EH (cell line): Measurements from ENCODE around the gene VWA7.
"Not testable (repeated sequence)": the region's sequence is repeated elsewhere in the genome, so short reads cannot be mapped to it uniquely, and the experiment has no call there.

Source experiments
- DNase-seq: peaks from one replicate; pipeline ENCODE4 v3.0.0-alpha.2; 2015; ENCODE audit warnings: low read depth

Gene VWA7

DNA sequence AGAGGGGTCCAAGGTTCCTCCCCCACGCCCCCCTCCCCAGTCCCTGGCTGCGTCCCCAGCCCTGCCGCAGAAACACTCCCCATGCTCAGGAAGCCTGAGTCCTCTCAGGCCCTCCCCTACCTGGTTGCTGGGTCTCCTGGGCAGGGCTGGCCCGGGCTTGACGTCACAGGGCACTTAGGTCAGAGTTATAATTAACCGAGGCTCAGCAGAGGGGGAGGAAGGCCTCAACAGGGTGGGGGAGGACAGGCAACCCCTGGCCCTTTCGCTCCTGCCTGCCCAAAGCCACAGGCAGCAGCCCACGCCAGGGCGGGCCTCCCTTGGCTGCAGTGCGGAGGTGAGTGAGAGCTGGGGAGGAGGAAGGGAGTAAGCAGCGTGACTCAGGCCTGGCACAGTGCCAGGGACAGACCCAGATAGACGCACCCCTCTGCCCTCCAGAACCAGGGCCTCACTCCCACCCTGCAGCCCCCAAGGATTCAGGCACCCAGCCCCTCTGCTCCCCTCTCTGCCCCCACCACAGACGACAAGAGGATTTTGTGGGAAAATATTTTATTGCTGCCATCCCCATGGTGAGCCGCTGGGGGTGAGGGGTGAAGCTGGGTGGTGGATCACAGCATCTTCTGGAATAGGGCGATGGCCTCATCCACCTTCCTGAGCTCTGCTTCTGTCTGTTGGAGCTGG, at the start of gene VWA7:
VWA7 (minus strand) TSS at position 340 of the 678 bp plus-strand sequence. CDS start 549 bp downstream, outside the sequence.
- peak; percentile 67 for DNase-seq

- DNase-seq = peak; percentile 91
Measured at GRCh38 chr6:31826793-31827285, 49.7 kb upstream of the VWA7 start.

- DNase-seq = no peak
Measured at GRCh38 chr6:31825553-31825952, 48.4 kb upstream of the VWA7 start.

DNA sequence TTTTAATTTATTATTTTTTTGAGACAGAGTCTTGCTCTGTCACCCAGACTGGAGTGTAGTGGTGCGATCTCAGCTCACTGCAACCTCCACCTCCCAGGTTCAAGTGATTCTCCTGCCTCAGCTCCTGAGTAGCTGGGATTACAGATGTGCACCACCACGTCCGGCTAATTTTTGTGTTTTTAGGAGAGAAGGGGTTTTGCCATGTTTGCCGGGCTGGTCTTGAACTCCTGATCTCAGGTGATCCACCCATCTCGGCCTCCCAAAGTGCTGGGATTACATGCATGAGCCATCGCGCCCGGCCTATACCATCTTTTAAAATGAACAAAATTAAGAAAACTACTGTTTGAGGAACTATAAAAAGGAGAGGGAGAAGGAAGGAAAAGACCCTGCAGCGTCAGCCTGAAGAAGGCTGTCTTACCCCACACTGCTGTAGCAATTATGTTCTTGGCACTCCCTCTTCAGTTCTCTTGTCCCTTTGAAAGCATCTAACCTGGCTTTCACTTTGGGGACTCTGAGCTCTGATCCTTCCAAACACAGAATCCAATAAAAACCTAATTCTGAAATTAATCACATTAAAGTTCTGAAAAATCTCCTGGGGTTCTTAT, 46.6 kb upstream of the VWA7 start:
- DNase-seq = not testable (repeated sequence)

DNA sequence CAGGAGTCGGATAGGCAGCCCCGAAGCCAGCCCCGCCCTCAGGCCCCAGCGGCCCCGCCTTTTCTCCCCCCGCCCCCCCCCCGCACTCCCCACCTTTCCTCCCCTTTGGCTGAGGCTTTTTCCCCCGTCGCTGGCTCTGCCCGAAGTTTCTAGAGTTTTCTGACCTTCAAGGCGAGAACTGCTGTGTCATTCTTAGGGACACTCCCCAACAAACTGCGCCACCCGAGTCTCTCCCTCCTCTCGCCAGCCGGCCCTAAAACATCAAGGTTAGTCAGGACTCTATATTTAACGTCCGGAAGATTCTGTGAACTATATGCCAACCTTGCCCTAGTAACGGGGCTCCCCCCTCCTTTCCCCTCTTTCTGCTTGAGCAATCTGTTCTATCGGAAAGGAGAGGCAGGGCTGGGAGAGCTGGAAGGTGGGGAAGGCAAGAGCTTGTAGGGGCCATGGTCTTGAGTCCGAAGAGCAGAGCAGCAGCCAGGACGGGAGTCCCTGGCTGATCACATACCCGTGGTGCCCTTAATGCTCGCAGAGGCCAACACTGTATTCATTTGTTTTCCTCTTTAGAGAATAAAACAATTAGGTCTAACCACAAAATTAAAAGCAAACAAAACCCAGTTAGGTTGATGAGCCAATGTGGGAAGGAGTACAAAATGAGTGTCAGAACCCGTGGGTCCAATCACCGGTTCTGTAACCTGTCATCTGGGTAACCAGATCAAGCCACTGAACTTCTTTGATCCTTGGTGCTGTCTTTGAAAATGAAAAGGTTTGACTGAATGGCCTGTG, 45.1 kb upstream of the VWA7 start:
- peak; percentile 92 for DNase-seq

DNA sequence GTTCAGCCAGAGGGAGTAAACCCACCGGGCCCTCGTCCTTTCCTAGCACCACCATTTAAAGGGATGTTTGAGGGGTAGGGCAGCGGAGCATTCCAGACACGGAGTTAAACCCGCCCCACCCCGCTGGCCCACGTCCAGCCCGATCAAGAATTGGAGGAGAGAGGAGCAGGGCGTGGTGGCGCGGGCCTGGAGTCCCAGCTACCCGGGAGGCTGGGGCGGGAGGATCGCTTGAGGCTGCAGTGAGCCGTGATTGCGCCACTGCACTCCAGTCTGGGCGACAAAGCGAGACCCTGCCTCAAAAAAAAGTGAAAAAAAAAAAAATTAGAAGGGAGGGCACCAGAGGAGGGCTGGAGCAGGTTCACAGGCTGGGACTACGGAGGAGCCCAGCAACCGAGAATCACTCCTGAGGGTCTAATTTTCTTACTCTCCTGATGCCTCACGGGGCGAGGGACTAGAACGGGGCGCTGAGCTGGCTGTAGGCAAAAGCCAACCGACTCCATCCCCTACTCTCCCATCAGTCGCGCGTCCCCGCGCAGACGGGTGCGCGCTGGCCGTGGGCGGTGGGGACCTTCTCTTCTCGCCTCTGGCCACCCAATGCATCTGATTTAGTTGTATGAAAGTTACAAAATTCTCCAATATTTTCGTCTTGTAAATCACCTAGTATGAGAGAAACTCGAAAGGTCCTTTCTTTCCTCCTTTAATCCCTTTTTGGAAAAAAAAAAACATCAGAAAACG, 44.3 kb upstream of the VWA7 start:
- DNase-seq = peak; percentile 38

- DNase-seq = not testable (repeated sequence)
Measured at GRCh38 chr6:31820399-31820798, 43.3 kb upstream of the VWA7 start.

GRCh38 chr6:31819871-31820299, 42.8 kb upstream of the VWA7 start:
- DNase-seq = no peak

DNA sequence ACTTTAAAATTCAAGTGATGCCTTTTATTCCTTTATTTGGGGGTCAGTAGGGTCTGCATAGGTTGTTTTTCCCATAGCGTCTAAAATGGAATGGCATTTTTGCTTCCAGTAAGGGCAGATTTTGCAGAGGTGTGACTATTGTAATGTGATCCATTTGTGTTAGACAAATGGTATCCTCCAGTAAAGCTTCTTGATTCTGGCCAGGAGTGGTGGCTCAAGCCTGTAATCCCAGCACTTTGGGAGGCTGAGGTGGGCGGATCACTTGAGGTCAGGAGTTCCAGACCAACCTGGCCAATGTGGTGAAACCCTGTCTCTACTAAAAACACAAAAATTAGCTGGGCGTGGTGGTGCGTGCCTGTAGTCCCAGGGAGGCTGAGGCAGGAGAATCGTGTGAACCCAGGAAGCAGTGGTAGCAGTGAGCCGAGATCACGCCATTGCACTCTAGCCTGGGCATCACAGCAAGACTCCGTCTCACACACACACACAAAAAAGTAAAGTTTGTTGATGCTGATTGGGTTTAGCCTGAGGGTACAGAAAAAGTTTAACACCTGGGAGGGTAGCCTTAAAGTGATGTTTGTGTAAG, 40.9 kb upstream of the VWA7 start:
- not testable (repeated sequence) for DNase-seq

DNA sequence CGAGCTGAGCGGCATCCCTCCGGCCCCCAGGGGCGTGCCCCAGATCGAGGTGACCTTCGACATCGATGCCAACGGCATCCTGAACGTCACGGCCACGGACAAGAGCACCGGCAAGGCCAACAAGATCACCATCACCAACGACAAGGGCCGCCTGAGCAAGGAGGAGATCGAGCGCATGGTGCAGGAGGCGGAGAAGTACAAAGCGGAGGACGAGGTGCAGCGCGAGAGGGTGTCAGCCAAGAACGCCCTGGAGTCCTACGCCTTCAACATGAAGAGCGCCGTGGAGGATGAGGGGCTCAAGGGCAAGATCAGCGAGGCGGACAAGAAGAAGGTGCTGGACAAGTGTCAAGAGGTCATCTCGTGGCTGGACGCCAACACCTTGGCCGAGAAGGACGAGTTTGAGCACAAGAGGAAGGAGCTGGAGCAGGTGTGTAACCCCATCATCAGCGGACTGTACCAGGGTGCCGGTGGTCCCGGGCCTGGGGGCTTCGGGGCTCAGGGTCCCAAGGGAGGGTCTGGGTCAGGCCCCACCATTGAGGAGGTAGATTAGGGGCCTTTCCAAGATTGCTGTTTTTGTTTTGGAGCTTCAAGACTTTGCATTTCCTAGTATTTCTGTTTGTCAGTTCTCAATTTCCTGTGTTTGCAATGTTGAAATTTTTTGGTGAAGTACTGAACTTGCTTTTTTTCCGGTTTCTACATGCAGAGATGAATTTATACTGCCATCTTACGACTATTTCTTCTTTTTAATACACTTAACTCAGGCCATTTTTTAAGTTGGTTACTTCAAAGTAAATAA, 40.2 kb upstream of the VWA7 start:
- DNase-seq = not testable (repeated sequence)

- DNase-seq = peak; percentile 98
Measured at GRCh38 chr6:31815025-31815838, 38.1 kb upstream of the VWA7 start, which contains the start of the genes HSPA1A and HSPA1L. Gene HSPA1A (plus strand): TSS chr6:31815543. CDS start chr6:31815757, 214 bp downstream. Gene HSPA1L (minus strand): TSS chr6:31815283. CDS start chr6:31811972, 3,311 bp downstream.

- peak; percentile 99 for DNase-seq
Measured at GRCh38 chr6:31814677-31815024, 37.5 kb upstream of the VWA7 start.

DNA sequence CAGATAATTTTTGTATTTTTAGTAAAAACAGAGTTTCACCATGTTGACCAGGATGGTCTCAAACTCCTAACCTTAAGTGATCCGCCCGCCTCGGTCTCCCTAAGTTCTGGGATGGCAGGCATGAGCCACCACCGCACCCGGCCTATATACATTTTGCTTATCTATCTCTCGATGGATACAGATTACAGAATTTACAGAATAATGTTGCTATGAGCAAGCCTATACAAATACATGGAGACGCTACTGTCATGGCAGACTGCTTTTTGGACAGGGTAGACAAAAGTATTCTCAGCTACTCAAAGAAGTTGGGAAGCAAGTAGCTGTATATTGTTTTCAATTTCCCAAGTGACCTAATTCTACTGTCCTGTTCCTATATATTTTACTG, 36.3 kb upstream of the VWA7 start:
- DNase-seq = no peak

DNA sequence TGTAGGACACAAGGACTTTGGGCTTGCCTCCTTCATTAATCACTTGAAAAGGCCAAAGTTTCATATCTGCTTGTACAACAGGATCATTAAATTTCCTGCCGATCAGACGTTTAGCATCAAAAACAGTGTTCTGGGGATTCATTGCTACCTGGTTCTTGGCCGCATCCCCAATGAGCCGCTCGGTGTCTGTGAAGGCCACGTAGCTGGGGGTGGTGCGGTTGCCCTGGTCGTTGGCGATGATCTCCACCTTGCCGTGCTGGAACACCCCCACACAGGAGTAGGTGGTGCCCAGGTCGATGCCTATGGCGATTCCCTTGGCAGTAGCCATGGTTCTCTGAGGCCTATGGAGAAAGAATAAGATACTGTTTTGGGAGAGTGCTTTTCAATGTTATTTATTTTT, 34.5 kb upstream of the VWA7 start:
- no peak for DNase-seq

GRCh38 chr6:31808599-31808998, 31.5 kb upstream of the VWA7 start:
- DNase-seq = not testable (repeated sequence)

DNA sequence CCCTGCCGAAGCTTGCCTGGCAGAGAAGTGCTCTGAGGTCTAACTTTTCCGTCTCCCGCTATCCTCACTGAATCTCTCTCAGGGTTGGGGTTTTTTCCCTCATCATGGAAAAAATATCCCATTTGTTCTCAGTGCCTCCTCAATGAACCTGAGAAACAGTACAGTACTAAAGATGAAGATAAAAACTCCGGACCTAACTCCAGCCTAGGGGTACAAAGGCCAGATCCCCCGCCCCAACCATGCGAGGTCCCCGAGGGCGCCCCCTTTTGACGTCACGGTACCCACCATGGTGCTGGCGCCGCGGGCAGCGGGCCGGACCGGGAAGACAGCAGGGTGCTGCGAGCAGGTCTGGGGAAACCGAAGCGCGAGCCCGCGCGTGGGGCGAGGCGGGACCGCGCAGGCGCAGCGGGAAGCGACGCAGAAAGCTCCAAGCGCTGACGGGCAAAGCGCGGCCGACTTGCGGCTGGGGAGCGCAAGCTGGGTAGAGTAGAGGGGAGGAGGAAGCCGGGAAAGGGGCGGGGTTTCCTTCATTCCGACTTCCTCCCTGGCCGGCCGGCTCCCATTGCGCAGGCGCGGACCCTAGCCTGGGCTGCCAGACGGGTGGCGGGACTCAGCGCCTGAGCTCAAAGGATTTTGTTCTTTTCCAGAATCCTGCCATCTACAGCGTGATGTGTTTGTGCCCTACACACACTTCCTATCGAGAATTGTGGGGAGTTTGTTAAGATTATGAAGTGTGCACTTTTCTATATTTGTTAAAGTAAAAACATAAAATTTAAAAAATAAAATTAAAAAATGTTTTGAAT, 29.5 kb upstream of the VWA7 start, which contains the start of gene LSM2:
LSM2 (minus strand) TSS at position 497 of the 803 bp plus-strand sequence; CDS start at position 288, 209 bp downstream.
- DNase-seq = peak; percentile 98

DNA sequence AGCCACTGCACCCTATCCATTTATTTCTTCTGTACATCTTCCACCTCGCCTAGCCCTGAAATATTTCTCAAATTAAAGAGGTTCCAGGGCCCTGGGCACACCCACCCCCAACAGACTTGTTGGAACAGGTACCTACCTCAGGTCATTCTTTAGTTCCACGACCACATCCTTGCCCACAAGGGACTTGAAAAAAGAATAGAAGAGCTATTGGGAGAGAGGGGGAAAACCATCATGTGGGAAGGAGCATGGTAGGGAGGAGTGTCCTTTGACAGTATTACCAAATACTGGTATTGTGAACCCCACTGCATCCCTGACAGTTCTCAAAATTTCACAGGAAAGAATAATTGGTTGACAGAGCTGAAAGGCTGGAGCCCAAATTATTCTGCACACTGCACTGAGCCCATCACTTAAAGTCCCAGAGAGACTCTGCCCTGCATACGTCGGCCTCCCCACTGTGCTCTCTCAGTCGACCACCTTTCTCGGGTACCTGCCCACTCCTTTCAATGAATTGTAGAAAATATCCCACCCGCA, 28.9 kb upstream of the VWA7 start:
- DNase-seq = no peak
